ENCODE results near the gene FCRLB. TPM values are rescaled to one million over a fixed set of nuclear protein-coding genes. Genes with fewer than 3 reads are reported as not detected.
"Not testable (repeated sequence)": the region's sequence is repeated elsewhere in the genome, so short reads cannot be mapped to it uniquely, and the experiment has no call there.

The FCRLB gene, protein sequence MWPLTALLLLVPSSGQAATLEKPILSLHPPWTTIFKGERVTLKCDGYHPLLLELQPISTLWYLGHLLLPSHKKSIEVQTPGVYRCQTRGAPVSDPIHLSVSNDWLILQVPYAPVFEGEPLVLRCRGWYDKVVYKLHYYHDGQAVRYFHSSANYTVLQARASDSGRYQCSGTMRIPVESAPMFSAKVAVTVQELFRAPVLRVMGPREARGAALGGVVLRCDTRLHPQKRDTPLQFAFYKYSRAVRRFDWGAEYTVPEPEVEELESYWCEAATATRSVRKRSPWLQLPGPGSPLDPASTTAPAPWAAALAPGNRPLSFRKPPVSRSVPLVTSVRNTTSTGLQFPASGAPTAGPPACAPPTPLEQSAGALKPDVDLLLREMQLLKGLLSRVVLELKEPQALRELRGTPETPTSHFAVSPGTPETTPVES
- 2.3 TPM for total RNA-seq
- 2.8 TPM for polyA plus RNA-seq (ENCODE audit: insufficient read depth, low read depth, low replicate concordance)
- long read RNA-seq, donor 1: 0 reads
- long read RNA-seq, donor 2, partial matches to known transcripts: 0 of 1 reads
- long read RNA-seq, donor 2, other reads (novel, unspliced or antisense): 0 of 1 reads
- long read RNA-seq, donor 3, partial matches to known transcripts: 0 of 1 reads
- long read RNA-seq, donor 3, other reads (novel, unspliced or antisense): 0 of 1 reads
- long read RNA-seq, donor 4, partial matches to known transcripts: 0 of 1 reads
- long read RNA-seq, donor 4, other reads (novel, unspliced or antisense): 0 of 1 reads
- long read RNA-seq, donor 5: 0 reads
- long read RNA-seq, donor 6: 0 reads
- long read RNA-seq, donor 7, partial matches to known transcripts: 1 of 2 reads
- long read RNA-seq, donor 7, other reads (novel, unspliced or antisense): 0 of 2 reads
- long read RNA-seq, donor 8: 0 reads
- long read RNA-seq, donor 9, partial matches to known transcripts: 0 of 1 reads
- long read RNA-seq, donor 9, other reads (novel, unspliced or antisense): 0 of 1 reads
- long read RNA-seq, donor 10, partial matches to known transcripts: 0 of 1 reads
- long read RNA-seq, donor 10, other reads (novel, unspliced or antisense): 0 of 1 reads

DNA sequence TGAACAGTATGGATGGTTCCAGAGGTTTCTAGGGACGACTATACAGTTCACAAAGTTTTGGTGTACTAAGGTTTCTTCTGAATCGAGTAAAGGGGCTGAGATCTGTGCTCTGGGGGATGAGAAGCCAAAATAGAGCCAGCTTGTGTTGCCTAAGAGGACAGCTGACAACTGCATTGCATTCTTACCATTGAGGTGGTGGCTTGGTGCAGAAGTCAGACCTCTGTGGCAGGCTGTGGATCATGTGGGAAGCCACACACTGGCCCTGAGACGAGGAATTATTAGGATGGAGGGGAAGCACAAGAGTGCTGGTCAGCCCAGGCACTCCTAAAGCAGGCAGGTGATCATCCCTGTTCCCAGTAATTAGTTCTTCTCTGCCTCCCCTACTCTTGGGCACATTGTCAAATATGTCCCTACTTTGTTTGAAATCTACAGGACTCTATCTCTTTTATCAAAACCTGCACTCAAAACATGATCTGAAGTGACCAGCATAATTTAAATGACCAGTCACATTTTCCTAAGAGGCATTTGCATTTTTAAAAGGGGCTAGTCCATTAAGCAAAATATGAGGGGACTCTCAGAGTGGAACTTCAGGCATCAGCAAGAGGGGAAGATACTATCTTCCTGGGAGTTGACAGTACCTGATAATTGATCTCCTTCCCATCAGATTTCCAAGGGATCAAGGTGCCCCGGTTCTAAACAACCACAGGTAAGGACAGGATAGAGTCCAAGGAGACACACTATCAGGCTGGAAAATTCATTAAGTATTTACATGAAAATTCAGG lies at the start of gene FCRLB:
Gene FCRLB (plus strand): TSS at position 589 of the 782 bp plus-strand sequence. CDS start 1,129 bp downstream, outside the sequence.
- intact Hi-C loops (cut with DNase I): no loop called here
- H3K9ac ChIP-seq (ENCODE audit: low read length in 3 of 3): no peak within 1 kb of the TSS
- TF ChIP-seq, protein P1, sequence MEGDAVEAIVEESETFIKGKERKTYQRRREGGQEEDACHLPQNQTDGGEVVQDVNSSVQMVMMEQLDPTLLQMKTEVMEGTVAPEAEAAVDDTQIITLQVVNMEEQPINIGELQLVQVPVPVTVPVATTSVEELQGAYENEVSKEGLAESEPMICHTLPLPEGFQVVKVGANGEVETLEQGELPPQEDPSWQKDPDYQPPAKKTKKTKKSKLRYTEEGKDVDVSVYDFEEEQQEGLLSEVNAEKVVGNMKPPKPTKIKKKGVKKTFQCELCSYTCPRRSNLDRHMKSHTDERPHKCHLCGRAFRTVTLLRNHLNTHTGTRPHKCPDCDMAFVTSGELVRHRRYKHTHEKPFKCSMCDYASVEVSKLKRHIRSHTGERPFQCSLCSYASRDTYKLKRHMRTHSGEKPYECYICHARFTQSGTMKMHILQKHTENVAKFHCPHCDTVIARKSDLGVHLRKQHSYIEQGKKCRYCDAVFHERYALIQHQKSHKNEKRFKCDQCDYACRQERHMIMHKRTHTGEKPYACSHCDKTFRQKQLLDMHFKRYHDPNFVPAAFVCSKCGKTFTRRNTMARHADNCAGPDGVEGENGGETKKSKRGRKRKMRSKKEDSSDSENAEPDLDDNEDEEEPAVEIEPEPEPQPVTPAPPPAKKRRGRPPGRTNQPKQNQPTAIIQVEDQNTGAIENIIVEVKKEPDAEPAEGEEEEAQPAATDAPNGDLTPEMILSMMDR (IDR thresholded peaks at IDR 0.05; ENCODE audit: borderline replicate concordance, extremely low read depth, insufficient read depth): no peak
- H3K36me3 ChIP-seq (ENCODE audit: control insufficient read depth in 2 of 3, insufficient read depth in 3 of 3, low read length in 3 of 3): no peaks in the 10 kb centered on the region
- DNase-seq: no peak
- H3K4me3 ChIP-seq (ENCODE audit: low read length in 3 of 3): no peak within 1 kb of the TSS
- peaks cover 0 to 5% (median 0%) of the 10 kb centered on the region in 3 donors for H3K4me1 ChIP-seq (ENCODE audit: control insufficient read depth in 2 of 3, insufficient read depth in 2 of 3, low read depth in 1 of 3, low read length in 3 of 3)
- FAIRE-seq: no peak
- no peak within 1 kb of the TSS for H3K27ac ChIP-seq (ENCODE audit: low read depth in 2 of 2, low read length in 2 of 2)
- no peaks in the 10 kb centered on the region for H3K27me3 ChIP-seq (ENCODE audit: control insufficient read depth, insufficient read depth, low read length)
- no peaks in the 10 kb centered on the region for H3K9me3 ChIP-seq (ENCODE audit: control insufficient read depth in 2 of 3, insufficient read depth in 1 of 3, low read length in 3 of 3)

DNA sequence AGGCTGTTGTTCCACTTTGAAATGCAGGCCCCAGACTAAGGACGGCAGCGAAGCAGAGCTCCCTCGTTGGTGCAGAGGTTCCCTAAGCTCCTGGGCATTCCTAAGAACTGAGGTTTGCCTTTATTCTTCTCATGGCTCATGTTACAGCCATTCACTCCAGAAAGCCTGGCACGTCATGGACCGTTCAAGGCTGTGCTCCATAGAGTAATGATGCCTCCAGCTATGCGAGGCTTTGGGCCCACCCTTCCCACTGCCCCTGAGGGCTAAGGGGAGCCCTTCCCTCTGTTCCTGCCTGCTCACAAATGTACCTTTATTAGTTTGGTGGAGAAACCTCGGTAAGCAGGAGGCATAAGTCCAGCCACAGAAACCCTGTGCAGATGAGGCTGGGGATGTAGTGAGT lies 47.9 kb upstream of the FCRLB start:
- H3K9me3 ChIP-seq (ENCODE audit: control insufficient read depth in 2 of 3, insufficient read depth in 1 of 3, low read length in 3 of 3); FAIRE-seq; H3K27me3 ChIP-seq (ENCODE audit: control insufficient read depth, insufficient read depth, low read length); intact Hi-C loops (cut with DNase I); H3K4me1 ChIP-seq (ENCODE audit: control insufficient read depth in 2 of 3, insufficient read depth in 2 of 3, low read depth in 1 of 3, low read length in 3 of 3); H3K27ac ChIP-seq (ENCODE audit: low read depth in 2 of 2, low read length in 2 of 2); H3K4me3 ChIP-seq (ENCODE audit: low read length in 3 of 3); H3K36me3 ChIP-seq (ENCODE audit: control insufficient read depth in 2 of 3, insufficient read depth in 3 of 3, low read length in 3 of 3); H3K9ac ChIP-seq (ENCODE audit: low read length in 3 of 3): not testable (repeated sequence)
- DNase-seq: peak in 1 of 5 donors; percentile 13

DNA sequence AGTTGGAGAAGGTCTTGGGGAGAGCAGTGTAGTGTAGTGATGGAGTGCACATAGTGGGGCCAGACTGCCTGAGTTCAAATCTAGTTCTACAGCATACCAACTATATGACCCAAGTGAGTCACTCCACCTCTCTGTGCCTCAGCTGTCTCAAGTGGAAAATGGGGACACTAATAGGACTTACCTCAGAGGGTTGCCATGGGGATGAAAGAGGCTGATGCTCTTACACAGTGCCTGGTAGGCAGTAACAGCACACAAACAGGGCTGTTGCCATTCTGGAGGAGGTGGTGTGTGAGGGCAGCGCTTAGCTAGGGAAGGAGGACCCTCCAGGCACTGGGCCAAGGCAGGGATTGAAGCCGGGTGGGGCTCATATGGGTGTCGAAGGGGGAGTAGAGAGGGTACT lies 46.9 kb upstream of the FCRLB start:
- H3K4me3 ChIP-seq (ENCODE audit: low read length in 3 of 3); intact Hi-C loops (cut with DNase I); H3K36me3 ChIP-seq (ENCODE audit: control insufficient read depth in 2 of 3, insufficient read depth in 3 of 3, low read length in 3 of 3); DNase-seq; H3K4me1 ChIP-seq (ENCODE audit: control insufficient read depth in 2 of 3, insufficient read depth in 2 of 3, low read depth in 1 of 3, low read length in 3 of 3); H3K9ac ChIP-seq (ENCODE audit: low read length in 3 of 3); FAIRE-seq; H3K9me3 ChIP-seq (ENCODE audit: control insufficient read depth in 2 of 3, insufficient read depth in 1 of 3, low read length in 3 of 3); H3K27me3 ChIP-seq (ENCODE audit: control insufficient read depth, insufficient read depth, low read length); H3K27ac ChIP-seq (ENCODE audit: low read depth in 2 of 2, low read length in 2 of 2): not testable (repeated sequence)

DNA sequence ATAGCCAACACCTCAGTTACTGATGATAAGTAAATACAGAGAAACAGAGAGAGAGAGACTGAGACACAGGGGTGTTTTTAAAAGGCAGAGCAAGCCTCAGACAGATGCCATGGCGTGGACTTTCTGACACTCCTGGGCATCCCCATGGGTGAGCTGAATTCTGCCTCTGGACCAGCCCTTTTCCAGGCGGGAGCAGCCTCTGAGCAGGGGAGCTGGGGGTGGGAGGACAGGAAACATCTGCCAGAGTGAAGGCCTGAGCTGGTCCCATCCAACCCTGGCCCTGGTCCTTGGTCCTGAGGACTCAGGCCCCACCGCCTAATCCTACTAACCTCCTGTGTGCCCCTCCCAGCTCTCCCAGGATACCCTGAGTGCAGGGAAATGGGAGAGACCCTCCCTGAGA lies 46.4 kb upstream of the FCRLB start:
- H3K36me3 ChIP-seq (ENCODE audit: control insufficient read depth in 2 of 3, insufficient read depth in 3 of 3, low read length in 3 of 3); H3K9me3 ChIP-seq (ENCODE audit: control insufficient read depth in 2 of 3, insufficient read depth in 1 of 3, low read length in 3 of 3); H3K27ac ChIP-seq (ENCODE audit: low read depth in 2 of 2, low read length in 2 of 2); H3K4me3 ChIP-seq (ENCODE audit: low read length in 3 of 3); H3K4me1 ChIP-seq (ENCODE audit: control insufficient read depth in 2 of 3, insufficient read depth in 2 of 3, low read depth in 1 of 3, low read length in 3 of 3); intact Hi-C loops (cut with DNase I); H3K9ac ChIP-seq (ENCODE audit: low read length in 3 of 3); FAIRE-seq; H3K27me3 ChIP-seq (ENCODE audit: control insufficient read depth, insufficient read depth, low read length): not testable (repeated sequence)
- DNase-seq: peak in 2 of 5 donors; percentile 20 to 56

Data from kidney (tissue), 22 donors.